CMK (cell line): ENCODE results near the gene MAP7.

Experiments used
- DNase-seq: peaks from one replicate; pipeline ENCODE4 v3.0.0-alpha.2; 2010; ENCODE audit warnings: low read depth

The MAP7 gene

GRCh38 chr6:136564180-136564579 lies 14.0 kb upstream of the MAP7 start:
- no peak for DNase-seq

- no peak for DNase-seq
These were observed 13.3 kb upstream of the MAP7 start for GRCh38 chr6:136563386-136564152.

- no peak for DNase-seq
These were observed 12.0 kb upstream of the MAP7 start for GRCh38 chr6:136562211-136562610.

GRCh38 chr6:136553166-136553787 lies 3.1 kb upstream of the MAP7 start:
- DNase-seq, result no peak

- no peak for DNase-seq
These were observed 1.8 kb upstream of the MAP7 start for GRCh38 chr6:136552054-136552453.

- no peak for DNase-seq
These were observed 881 bp upstream of the MAP7 start for GRCh38 chr6:136551103-136551502.

- no peak for DNase-seq
These were observed 235 bp downstream of the MAP7 start for GRCh38 chr6:136550045-136550329.

- DNase-seq, result no peak
These were observed 750 bp downstream of the MAP7 start for GRCh38 chr6:136549300-136550044.

GRCh38 chr6:136548582-136549299 lies 1.5 kb downstream of the MAP7 start:
- no peak for DNase-seq

- DNase-seq, result no peak
These were observed 2.4 kb downstream of the MAP7 start for GRCh38 chr6:136547871-136548270.

- DNase-seq, result no peak
These were observed 2.9 kb downstream of the MAP7 start for GRCh38 chr6:136547336-136547735.

GRCh38 chr6:136546331-136546730 lies 3.9 kb downstream of the MAP7 start:
- no peak for DNase-seq

GRCh38 chr6:136544326-136544725 lies 5.9 kb downstream of the MAP7 start:
- DNase-seq, result no peak

- no peak for DNase-seq
These were observed 8.8 kb downstream of the MAP7 start for GRCh38 chr6:136541395-136541794.

GRCh38 chr6:136539967-136540652 lies 10.1 kb downstream of the MAP7 start:
- no peak for DNase-seq

- no peak for DNase-seq
These were observed 11.4 kb downstream of the MAP7 start for GRCh38 chr6:136538836-136539235.

- DNase-seq, result no peak
These were observed 14.2 kb downstream of the MAP7 start for GRCh38 chr6:136535880-136536650.

- DNase-seq, result no peak
These were observed 15.0 kb downstream of the MAP7 start for GRCh38 chr6:136535017-136535765.

GRCh38 chr6:136534268-136534667 lies 16.0 kb downstream of the MAP7 start:
- no peak for DNase-seq

GRCh38 chr6:136533487-136533886 lies 16.7 kb downstream of the MAP7 start:
- no peak for DNase-seq

GRCh38 chr6:136532030-136532429 lies 18.2 kb downstream of the MAP7 start:
- DNase-seq, result no peak
